Stimulated activated CD4-positive, alpha-beta T cell treated with anti-CD3 and anti-CD28 coated beads, Interleukin-4, amount 100 ng/mL, for 1 hour (primary cell): ENCODE results near the gene GMEB2.

Source experiments
- DNase-seq: peaks from one replicate; pipeline ENCODE4 v3.0.0-alpha.2; 2020

GMEB2 gene

GRCh38 chr20:63542696-63543095, 84.2 kb downstream of the GMEB2 start:
- no peak for DNase-seq

DNA sequence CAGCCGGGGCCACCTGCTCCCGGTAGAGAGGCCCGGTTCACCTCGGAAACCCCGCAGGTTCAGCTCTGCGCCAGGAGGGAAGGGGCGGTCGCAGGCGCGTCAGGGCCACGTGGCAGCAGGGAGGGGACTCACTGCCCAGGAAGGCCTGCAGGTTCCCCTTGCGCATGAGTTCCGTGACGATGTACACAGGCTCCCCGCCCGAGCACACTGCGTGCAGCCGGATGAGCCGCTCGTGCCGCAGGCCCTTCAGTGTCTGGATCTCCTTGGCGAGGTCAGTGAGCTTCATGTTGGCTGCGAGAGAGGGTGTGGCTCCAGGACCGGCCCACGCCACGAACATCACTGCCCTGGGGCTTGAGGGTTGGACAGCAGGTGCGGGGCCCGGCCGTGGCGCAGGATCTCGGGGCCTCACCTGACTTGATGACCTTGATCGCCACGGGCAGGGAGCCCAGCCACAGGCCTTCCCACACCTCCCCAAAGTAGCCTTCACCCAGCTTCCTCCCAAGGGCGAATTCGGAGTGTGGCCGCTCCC, 84.8 kb downstream of the GMEB2 start:
- no peak for DNase-seq

GRCh38 chr20:63541371-63541770, 85.5 kb downstream of the GMEB2 start:
- no peak for DNase-seq

GRCh38 chr20:63540417-63541186, 86.3 kb downstream of the GMEB2 start:
- no peak for DNase-seq

GRCh38 chr20:63539441-63540370, 87.2 kb downstream of the GMEB2 start:
- no peak for DNase-seq

DNA sequence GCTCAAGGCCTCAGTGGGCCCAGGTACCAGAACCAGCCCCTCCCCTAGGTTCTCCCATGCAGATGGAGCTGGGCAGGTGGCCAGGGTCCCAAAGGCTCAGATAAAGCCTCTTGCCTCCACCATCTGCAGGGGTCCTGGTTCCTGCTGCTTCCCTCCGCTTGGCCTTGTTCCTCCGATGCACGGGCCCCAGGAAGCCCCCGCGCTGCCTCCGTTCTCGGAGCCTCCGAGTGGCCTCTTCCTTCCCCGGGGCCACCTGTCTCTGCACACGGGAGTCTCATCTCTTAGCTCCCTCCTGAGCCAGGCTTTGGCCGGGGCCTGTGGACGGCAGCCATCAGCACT, 87.8 kb downstream of the GMEB2 start:
- DNase-seq = no peak

GRCh38 chr20:63538204-63539091, 88.5 kb downstream of the GMEB2 start:
- peak; percentile 37 for DNase-seq
